GM08714 (cell line): ENCODE measurements around the gene ATRIP.

Experiments used
- H3K4me3 ChIP-seq: fragments of 200-500 bp; sonication (Bioruptor generic); 2 replicates; pipeline ENCODE4 v1.5.1; 2014; ENCODE audit warnings: mild to moderate bottlenecking, low read length, inconsistent platforms
- ZNF274 ChIP-seq: IDR thresholded peaks from 2 replicates; pipeline ENCODE4 v1.6.1; 2012; ENCODE audit warnings: mild to moderate bottlenecking, low read depth, low read length

The ATRIP gene

GRCh38 chr3:48426401-48426909 lies 20.1 kb upstream of the ATRIP start:
- TF ChIP-seq ZNF274: no peak
- H3K4me3 ChIP-seq: no peak overlapping the region

- H3K4me3 ChIP-seq: no peak overlapping the region
- TF ChIP-seq ZNF274: no peak
These were observed 19.4 kb upstream of the ATRIP start for GRCh38 chr3:48426944-48427629.

- no peak overlapping the region for H3K4me3 ChIP-seq
- TF ChIP-seq ZNF274: no peak
These were observed 18.9 kb upstream of the ATRIP start for GRCh38 chr3:48427630-48427962.

DNA sequence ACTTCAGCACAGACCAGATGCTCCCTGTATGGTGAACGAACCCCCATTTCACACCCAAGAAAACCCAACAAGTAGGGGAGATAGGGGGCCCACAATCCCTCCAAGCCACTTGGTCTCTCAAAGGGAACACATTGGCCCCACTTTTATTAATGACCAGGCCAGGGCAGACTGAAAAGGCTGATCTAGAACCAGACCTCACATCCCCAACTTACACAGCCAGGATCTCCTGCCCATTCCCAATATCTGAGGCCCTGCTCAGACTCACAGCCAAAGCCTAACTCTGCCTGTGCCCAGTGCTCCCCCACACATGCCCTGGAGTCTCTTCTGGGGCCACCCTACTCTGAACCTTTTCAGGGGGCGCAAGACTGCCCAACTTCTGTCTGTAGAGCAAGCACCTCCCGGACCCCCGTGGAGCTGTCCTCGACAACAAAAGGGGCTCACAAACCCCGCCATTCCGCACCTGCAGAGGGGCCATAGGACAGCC lies 18.4 kb upstream of the ATRIP start:
- no peak for TF ChIP-seq ZNF274
- peak overlapping the region; percentile 16; the same call in 1 of the 2 replicates for H3K4me3 ChIP-seq

- peak overlapping the region; percentile 66 for H3K4me3 ChIP-seq
- TF ChIP-seq ZNF274: no peak
These were observed 17.8 kb upstream of the ATRIP start for GRCh38 chr3:48428572-48429316.

DNA sequence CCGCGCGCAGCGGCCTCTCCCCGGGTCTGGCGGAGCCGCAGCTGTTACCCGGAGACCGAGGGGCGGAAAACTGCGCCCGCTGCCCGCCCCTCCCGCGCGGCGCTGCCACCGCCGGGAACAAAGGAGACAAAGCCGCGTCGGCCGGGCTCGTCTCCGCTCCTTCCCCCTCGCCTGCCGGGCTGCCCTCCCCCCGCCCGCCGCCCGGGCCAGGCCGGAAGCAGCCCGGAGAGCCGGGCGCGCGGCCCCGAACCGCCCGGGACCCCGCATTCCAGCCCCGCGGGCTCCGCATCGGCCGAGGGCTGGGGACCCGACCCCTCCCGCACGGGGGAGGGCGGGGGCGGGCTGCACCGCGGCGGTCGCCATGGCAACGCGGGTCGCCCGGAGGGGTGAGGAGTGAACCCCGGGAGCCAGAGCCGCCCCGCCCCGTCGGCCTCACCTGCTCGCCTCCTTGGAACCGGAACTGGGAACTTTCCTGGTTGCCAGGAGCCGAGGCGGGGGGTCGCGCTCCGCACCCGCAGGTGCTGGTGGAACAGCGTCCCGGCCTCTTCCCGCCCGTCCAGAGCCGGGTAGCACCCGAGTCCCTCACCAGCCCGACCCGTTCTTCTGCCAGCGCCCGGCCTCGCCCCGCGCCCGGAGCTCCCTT lies 17.1 kb upstream of the ATRIP start:
- no peak for TF ChIP-seq ZNF274
- peak overlapping the region; percentile 66 for H3K4me3 ChIP-seq

DNA sequence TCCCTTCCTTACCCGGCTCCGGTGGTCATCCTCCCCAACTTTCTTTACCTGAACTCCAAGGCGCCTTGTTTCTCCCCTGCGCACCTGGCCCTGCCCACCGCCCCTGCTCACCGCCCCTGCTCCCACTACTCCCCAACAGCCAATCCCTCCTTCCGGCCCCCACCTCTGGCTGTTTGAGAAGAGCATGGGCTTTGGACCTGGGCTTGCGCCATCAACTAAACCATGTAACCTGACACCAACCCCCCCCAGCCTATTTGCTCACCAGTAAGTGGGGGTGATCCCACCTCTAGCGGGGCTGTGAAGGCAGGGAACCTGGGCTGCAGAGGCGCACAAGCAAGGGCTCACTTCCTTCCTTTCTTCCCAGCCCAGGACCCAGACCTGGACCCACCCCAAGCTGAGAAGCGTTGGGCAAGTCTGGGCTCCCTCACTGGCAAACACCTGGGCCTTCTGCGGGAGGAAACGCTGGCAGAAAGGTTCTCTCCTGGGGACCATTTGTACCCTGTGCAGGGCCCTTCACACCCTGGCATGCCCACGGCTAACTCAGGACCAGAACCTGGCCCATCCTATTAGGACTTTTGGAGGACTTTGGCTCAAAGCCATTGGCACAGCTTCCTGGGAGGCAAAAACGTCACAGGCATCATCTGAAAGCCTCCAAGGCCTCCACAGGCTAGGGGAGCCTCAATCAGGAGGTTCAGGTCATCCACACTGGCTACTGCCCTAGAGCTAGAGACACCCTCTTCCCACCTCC lies 16.4 kb upstream of the ATRIP start, which contains the start of gene PLXNB1:
Gene PLXNB1, minus strand, starts transcription at position 127 of the 748 bp plus-strand sequence. CDS start 5,475 bp downstream, outside the sequence.
- TF ChIP-seq ZNF274: no peak

GRCh38 chr3:48430708-48431101 lies 15.8 kb upstream of the ATRIP start:
- no peak for TF ChIP-seq ZNF274
- no peak overlapping the region for H3K4me3 ChIP-seq

More for the DNA sequence above, 16.4 kb upstream of the ATRIP start, which contains the start of gene PLXNB1:
- H3K4me3 ChIP-seq: peak within 1 kb of the TSS; percentile 66

DNA sequence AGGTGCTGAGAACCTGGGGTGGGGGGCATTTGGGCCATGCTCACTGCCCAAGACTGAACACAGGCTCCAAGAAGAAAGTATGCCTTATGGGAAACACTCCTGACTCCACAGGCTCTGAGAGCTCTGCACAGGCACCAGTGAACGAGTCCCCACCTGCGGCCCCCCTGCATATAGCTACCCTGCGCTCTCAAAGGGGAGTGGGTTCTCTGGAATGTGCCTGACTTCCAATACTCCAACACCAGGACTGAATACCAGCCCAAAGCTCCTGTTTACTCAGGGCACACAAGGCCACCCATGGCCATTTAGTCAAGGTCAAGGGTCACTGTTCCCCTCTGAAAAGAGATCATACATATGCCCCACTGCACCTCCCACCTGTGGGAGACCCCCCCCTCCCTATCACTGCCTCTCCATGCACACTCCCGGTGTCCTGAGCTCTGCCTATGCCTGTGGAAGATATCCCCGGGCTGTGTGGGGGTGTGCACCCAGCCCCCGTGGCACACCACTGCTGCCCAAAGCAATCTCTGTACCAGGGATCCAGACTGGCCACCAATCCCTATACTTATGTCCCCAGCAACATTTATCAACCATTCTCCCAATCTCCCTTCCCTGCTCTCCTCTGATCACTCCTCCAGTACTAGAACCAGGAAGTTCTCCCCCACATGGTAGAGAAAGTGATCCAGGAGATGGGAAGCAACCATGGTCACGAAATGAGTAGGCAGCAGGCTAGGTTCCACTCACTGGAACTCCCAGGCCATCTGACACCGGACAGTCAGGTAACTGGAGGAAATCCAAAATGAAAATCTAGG lies 15.1 kb upstream of the ATRIP start:
- H3K4me3 ChIP-seq: no peak overlapping the region
- TF ChIP-seq ZNF274: no peak

GRCh38 chr3:48432411-48433371 lies 13.8 kb upstream of the ATRIP start:
- H3K4me3 ChIP-seq: no peak overlapping the region
- TF ChIP-seq ZNF274: no peak

DNA sequence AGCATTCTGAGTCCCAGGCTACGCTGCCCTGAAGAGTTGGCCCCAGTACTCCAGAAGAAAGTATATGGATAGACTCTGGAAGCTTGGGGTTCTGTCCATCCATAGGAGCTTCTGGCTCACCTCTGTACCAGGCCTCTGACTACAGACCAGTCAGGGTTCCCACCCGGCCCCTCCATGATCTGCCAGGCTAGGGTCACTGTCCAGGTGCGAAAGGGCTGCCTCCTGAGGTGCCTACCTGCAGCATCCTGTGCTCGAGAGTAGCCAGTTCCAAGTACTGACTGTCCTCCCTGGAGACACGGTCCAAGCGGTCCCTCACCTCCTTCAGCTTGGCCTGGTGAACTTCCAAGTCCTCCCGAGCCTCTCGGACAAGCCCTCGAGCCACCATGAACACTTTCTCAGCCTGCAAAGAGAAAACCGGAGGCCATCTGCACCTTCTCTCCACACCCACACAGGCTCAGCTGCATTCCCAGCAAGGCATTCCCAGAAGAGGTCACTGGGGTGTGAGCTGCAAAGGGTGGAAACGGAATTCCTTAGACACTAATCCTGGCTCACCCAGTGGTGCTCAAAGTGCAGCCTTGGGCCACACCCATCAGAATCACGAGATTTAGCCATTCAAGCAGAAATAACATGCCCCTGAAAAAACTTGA lies 12.9 kb upstream of the ATRIP start:
- no peak for TF ChIP-seq ZNF274
- H3K4me3 ChIP-seq: no peak overlapping the region
